Hematopoietic multipotent progenitor cell treated with erythropoietin and hydrocortisone succinate and interleukin-3 and kit ligand, for 8 days (in vitro differentiated cells): ENCODE results near the gene SENP2.
"Not testable (repeated sequence)": the region's sequence is repeated elsewhere in the genome, so short reads cannot be mapped to it uniquely, and the experiment has no call there.

Experiments used
- DNase-seq: peaks from one replicate; pipeline ENCODE4 v3.0.0-alpha.2; 2015

The SENP2 gene

GRCh38 chr3:185585859-185586685 is at the start of gene SENP2:
Gene SENP2 (plus strand): TSS chr3:185586295. CDS start chr3:185586414, 119 bp downstream.
- DNase-seq, result peak; percentile 100

- DNase-seq, result peak; percentile 55
These were observed 48.6 kb upstream of the SENP2 start for GRCh38 chr3:185537369-185537970.

DNA sequence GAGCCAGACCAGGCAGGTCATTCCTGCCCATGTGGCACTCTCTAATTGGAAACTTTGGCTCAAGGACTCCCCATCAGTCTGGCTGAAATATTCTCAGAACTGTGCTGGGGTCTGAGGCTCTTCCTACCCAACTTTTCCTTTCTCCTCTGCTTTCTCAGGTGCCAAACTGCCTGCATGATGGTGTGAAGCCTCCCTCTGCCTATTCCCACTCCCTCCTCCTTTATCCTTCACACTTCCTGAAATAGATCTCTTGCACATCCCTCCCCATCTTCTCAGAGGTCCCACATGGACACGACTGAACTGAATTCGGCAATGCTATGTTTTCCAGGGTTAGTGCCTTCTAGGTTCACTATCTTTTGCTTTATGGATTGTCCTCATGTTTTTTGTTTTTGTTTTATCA is 46.2 kb upstream of the SENP2 start:
- DNase-seq, result no peak

- no peak for DNase-seq
These were observed 45.4 kb upstream of the SENP2 start for GRCh38 chr3:185540695-185541094.

GRCh38 chr3:185549122-185549521 is 37.0 kb upstream of the SENP2 start:
- DNase-seq, result peak; percentile 51

DNA sequence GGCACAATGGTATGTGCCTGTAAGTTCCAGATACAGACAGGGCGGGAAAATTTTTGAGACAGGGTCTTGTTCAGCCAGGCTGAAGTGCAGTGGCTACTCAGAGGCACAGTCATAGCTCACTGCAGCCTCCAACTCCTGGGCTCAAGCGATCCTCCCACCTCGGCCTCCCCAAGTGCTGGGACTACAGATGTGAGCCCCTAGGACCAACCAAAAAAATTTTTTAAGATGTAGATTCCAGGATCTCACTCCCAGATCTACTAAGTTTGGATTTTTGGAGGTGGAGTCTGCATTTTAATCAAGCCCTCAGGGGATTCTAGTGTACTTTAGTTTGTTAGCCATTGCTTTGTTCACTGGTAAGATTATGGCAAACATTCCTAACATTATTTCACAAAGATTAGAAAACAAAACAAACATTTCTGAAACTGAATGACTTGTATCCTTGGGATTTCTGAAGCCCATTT is 36.4 kb upstream of the SENP2 start:
- DNase-seq, result no peak

DNA sequence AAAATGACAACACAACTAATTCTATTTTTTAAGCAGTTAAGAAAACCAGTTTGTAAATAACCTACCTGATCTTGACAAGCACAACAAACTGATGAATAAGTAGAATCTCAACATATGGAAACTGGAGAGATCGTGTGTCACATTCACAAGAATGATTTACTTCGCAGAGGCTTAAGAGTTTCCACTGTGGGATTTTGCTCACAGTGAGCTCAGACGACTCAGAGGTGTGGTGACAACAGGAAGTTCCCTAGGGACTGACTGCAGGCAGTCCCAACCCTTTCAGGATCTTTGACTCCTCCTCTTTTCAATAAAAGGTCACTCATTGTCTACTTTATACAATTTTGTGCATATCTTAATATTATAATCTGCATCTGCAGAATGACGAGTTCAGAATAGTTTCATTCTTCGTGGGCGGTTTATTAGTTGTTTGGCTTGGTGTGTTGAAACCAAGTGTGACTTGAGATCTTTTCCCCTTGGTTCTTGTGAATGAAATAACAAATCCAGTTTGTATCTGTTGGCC is 33.7 kb upstream of the SENP2 start, which contains the start of gene LIPH:
TSS of gene LIPH (minus strand) at position 231 of the 520 bp plus-strand sequence. CDS start at position 114, 117 bp downstream.
- no peak for DNase-seq

DNA sequence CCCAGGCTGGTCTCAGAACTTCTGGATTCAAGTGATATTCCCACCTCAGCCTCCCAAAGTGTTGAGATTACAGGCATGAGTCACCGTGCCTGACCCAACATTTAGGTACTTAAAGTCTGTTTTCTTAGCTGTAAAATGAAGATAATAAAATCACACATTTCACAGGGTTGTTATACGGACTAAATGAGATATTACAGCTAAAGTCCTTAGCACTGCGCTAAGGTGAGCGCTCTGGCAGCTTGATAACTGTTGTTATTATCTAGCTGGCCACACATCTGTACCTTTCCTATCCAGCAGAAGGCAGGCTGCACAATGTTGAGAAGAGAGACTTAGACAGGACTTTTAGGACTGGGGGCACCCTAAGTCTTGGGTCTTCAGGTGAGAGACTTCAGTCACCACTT is 31.0 kb upstream of the SENP2 start:
- DNase-seq, result peak; percentile 47

- peak; percentile 24 for DNase-seq
These were observed 30.2 kb upstream of the SENP2 start for GRCh38 chr3:185555860-185556347.

- not testable (repeated sequence) for DNase-seq
These were observed 29.5 kb upstream of the SENP2 start for GRCh38 chr3:185556640-185557039.

DNA sequence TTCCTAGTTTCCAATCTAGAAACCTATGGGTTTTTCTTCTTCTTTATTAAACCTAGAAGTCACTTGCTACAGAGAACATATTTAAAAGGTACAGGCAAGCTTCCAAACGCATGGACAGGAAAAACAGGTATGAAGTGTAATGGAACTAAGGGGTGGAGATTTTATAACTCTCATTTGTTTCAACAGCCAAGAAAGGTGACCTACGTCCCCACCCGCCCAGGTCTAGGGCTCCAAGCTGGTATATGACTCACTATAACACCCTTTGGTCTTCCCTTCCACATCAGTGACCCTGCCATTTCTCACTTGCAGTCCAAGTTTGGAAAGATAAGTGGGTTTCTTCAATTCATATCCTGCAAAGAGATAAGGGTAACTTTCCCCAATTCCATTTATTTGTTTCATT is 27.7 kb upstream of the SENP2 start:
- DNase-seq, result no peak

DNA sequence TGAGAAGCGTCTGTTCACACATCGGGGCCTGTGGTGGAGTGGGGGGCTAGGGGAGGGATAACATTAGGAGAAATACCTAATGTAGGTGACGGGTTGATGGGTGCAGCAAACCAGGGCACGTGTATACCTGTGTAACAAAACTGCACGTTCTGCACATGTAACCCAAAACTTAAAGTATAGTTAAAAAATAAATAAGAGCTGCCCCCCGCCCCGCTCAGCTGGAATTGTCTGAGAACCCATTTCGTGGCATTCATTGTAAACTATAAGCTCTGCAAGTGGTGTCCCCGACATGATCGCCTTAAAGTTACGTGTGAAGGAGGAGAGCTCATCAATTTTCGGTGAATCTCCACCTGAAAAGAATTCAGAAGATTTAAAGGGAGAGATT is 26.4 kb upstream of the SENP2 start:
- DNase-seq, result no peak

GRCh38 chr3:185560676-185561075 is 25.4 kb upstream of the SENP2 start:
- DNase-seq, result no peak

GRCh38 chr3:185561374-185561943 is 24.6 kb upstream of the SENP2 start:
- peak; percentile 77 for DNase-seq

DNA sequence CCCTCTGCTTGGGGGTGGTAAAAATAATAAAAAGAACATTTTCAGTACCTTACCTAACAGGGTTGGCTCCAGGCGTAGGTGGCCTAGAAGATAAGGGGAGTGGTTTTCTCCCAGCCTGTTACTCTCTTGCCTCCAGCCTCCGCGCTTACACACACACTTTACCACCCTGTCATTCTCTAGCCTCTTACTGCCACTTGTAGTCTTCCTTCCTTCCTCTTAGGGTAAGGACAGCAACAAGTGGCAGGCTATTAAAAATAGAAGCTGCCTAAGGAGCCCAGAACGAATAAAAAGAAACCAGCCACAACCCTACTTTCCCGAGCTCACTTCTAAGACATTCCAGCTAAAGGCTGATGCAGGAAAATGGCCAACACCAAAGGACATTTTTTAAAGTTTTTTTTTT is 24.1 kb upstream of the SENP2 start:
- DNase-seq, result peak; percentile 73

GRCh38 chr3:185572183-185572582 is 13.9 kb upstream of the SENP2 start:
- DNase-seq, result peak; percentile 95

DNA sequence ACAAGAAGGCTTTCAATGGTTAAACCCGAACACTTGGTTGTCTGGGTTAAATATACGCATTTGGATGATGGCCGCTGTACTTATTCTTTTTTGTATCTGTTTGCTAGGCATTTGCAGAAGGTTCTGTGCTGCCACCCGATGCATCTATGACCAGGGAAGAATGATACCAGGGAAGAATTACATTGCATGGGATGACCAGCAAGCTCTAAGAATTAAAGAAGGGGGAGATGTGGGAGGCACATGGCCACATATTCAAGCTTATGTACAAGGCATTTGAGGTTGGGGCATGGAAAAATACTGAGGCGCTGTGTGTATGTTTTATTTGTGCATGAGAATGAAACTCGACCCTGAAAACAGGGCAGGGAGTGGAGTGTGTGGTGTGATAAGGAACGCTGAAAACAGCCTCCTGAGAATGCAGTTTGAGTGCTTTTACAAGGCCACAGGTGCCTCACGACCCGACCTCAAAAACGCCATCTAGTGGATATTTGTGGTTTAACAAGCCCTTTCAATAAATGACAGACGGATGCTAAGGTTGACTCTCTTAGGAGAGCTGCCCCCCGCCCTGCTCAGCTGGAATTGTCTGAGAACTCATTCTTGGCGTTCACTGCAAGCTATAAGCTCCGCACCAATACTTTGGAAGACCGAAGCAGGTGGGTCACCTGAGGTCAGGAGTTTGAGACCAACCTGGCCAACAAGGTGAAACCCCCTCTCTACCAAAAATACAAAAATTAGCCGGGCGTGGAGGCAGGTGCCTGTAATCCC is 10.8 kb upstream of the SENP2 start:
- peak; percentile 90 for DNase-seq

GRCh38 chr3:185582236-185582635 is 3.9 kb upstream of the SENP2 start:
- no peak for DNase-seq

DNA sequence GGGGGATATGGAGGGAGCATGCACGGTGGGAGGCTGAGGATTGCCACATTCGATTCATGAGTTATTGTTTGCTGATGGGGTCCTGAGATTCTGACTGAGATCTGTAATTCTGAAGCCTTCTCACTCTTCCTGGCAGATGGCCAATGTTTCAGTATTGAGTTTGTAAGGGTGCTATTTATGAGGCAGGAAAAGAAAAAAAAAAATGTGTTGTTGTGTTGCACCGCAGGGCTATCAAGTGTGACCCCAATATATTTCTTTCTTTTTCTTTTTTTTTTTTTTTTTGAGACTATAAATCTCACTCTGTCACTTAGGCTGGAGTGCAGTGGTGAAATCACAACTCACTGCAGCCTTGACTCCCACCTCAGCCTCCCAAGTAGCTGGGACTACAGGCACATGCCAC is 3.2 kb upstream of the SENP2 start:
- peak; percentile 59 for DNase-seq

- DNase-seq, result no peak
These were observed 2.2 kb upstream of the SENP2 start for GRCh38 chr3:185583925-185584324.

DNA sequence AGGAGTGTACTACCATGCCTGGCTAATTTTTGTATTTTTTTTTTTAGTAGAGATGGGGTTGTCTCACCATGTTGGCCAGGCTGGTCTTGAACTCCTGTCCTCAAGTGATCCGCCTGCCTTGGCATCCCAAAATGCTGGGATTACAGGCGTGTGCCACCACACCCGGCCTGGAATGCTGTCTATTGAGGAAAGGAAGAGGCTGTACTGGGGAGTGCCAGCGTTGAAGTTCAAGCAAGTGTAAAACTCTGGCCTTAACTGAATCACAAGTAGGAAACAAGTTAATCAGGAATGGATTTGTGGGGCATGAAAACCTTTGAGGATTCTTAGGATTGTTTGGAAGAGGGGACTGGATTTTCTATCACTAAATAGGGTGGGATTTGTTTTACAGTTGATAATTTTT is 1.4 kb upstream of the SENP2 start:
- DNase-seq, result no peak

GRCh38 chr3:185585518-185585858 is 607 bp upstream of the SENP2 start:
- no peak for DNase-seq

DNA sequence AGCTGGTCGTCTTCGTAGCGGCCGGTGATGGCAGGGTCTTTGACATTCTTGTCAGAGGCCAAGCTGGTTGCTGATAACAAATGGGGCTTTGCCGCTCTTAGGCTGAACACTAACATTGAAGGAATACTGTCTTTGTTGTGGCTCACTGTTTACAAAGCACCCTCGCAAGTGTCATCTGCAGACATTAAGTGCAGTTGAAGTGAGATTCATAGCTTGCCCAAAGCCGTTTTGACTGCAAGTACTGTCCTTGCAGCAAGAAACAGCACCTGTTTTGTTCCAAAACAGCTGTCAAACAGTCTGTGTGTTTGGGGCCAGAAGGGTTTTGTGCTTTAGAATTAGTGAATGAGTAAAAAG is 568 bp downstream of the SENP2 start:
- DNase-seq, result no peak
